HepG2 (cell line): Measurements from ENCODE around the gene OASL. TPM values are rescaled to one million over a fixed set of nuclear protein-coding genes. Genes with fewer than 3 reads are reported as not detected.

Experiments
- HNF4G ChIP-seq, 2 experiments: sonication (generic) in 1 of 2; formaldehyde crosslinking in 1 of 2; IDR thresholded peaks; 2 replicates each; pipeline versions ENCODE4 v1.4.0 to v1.6.1; 2011 to 2020; ENCODE audit warnings: borderline replicate concordance in 2 of 2, low read depth in 2 of 2, mild to moderate bottlenecking in 2 of 2, low read length in 1 of 2, missing genetic modification reagents in 1 of 2, moderate library complexity in 1 of 2
- JUND ChIP-seq: sonication (generic); formaldehyde crosslinking; IDR thresholded peaks from 2 replicates; pipeline ENCODE4 v1.8.0; 2022; ENCODE audit warnings: mild to moderate bottlenecking, missing genetic modification reagents
- ZNF772 ChIP-seq: sonication (generic); formaldehyde crosslinking; IDR thresholded peaks from 2 replicates; pipeline ENCODE4 v1.5.0; 2020; ENCODE audit warnings: mild to moderate bottlenecking, missing genetic modification reagents
- polyA plus RNA-seq, 8 experiments: library from polyadenylated mRNA; depleted of rRNA in 3 of 8; stranded (reverse) in 7 of 8; unstranded in 1 of 8; fragments of >200 nt; fragmentation: Illumina TruSeq in 4 of 8; extraction: Trizol in 4 of 8; gene quantifications; 2 replicates each; pipeline versions ENCODE4 v1.2.1 to v1.2.3, GENCODE V29; 2011 to 2016; ENCODE audit warnings: low read depth in 4 of 8, missing spikeins in 1 of 8, mixed read lengths in 1 of 8; ENCODE audit not compliant: insufficient read depth in 1 of 8
- total RNA-seq, 5 experiments: library from RNA; depleted of rRNA; stranded (reverse); fragments of >200 nt; fragmentation: Illumina TruSeq; extraction: Trizol; gene quantifications; 2 replicates each; pipeline ENCODE4 v1.2.3, GENCODE V29; 2016; ENCODE audit warnings: low read depth in 1 of 5
- TF ChIP-seq, protein P1 (sequence below): sonication (generic); formaldehyde crosslinking; IDR thresholded peaks from 2 replicates; pipeline ENCODE4 v1.4.0; 2020; ENCODE audit warnings: missing genetic modification reagents
- TF ChIP-seq, protein P2 (sequence below): IDR thresholded peaks from 2 replicates; pipeline ENCODE4 v1.6.1; 2016
- TF ChIP-seq, protein P3 (sequence below): sonication (generic); formaldehyde crosslinking; conservative IDR thresholded peaks from 2 replicates; pipeline ENCODE4 v1.8.1; 2023; ENCODE audit warnings: missing genetic modification reagents

The OASL gene
- total and polyA plus RNA-seq, 2 of the 13 experiments (the other 11 are each of a cell fraction or from before 2014, with no cell fraction given): 0.11 to 0.22 TPM

DNA sequence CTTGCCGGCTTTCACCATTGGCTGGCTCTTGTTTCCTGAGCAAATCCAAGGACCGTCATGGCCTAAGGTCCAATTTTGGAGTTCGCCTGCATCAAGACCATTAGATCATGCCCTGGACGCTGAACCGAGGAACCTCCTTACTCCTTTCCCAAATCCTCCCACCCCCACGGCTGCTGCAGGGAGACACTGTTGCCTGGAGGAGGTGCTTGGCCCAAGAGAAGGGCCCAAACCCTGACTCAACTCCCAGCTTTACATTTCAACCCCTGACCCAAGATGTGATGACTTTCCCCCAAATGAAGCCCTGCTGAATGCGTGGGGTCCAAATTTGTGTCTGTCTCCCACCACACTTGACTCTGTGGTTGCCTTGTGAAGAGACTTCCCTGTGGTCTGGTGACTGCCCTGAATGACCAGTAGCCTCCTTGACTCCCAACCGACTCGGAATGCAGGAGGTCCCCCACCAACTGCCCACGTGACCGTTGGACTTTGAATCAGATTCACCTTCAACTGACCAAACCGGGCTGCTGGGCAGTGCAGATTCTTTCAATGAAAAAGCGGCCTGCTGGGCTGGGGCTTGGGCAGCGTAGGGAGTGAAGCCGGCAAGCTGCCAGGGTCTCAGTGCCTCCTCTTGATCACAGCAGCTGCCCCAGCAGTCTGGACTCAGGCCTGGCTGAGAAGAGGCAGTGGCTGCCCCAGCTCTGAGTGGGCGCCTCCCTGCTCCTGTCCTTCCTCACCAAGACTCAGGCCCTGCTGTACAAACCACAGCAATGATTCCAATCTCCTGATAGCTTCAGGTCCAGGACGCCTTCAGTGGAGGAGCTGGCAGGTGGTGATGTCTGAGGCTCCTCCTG, 46.7 kb upstream of the OASL start (continued):
- TF ChIP-seq, protein P1, sequence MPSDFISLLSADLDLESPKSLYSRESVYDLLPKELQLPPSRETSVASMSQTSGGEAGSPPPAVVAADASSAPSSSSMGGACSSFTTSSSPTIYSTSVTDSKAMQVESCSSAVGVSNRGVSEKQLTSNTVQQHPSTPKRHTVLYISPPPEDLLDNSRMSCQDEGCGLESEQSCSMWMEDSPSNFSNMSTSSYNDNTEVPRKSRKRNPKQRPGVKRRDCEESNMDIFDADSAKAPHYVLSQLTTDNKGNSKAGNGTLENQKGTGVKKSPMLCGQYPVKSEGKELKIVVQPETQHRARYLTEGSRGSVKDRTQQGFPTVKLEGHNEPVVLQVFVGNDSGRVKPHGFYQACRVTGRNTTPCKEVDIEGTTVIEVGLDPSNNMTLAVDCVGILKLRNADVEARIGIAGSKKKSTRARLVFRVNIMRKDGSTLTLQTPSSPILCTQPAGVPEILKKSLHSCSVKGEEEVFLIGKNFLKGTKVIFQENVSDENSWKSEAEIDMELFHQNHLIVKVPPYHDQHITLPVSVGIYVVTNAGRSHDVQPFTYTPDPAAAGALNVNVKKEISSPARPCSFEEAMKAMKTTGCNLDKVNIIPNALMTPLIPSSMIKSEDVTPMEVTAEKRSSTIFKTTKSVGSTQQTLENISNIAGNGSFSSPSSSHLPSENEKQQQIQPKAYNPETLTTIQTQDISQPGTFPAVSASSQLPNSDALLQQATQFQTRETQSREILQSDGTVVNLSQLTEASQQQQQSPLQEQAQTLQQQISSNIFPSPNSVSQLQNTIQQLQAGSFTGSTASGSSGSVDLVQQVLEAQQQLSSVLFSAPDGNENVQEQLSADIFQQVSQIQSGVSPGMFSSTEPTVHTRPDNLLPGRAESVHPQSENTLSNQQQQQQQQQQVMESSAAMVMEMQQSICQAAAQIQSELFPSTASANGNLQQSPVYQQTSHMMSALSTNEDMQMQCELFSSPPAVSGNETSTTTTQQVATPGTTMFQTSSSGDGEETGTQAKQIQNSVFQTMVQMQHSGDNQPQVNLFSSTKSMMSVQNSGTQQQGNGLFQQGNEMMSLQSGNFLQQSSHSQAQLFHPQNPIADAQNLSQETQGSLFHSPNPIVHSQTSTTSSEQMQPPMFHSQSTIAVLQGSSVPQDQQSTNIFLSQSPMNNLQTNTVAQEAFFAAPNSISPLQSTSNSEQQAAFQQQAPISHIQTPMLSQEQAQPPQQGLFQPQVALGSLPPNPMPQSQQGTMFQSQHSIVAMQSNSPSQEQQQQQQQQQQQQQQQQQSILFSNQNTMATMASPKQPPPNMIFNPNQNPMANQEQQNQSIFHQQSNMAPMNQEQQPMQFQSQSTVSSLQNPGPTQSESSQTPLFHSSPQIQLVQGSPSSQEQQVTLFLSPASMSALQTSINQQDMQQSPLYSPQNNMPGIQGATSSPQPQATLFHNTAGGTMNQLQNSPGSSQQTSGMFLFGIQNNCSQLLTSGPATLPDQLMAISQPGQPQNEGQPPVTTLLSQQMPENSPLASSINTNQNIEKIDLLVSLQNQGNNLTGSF (CRISPR knock-in tag): 0 out of 2 replicates have a peak, but pooled peaks have one; percentile 23
- TF ChIP-seq, protein P2, sequence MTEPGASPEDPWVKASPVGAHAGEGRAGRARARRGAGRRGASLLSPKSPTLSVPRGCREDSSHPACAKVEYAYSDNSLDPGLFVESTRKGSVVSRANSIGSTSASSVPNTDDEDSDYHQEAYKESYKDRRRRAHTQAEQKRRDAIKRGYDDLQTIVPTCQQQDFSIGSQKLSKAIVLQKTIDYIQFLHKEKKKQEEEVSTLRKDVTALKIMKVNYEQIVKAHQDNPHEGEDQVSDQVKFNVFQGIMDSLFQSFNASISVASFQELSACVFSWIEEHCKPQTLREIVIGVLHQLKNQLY (CRISPR knock-in tag): peak; percentile 95
- TF ChIP-seq JUND (CRISPR knock-in tag) (no peak), ZNF772 (no peak), HNF4G (IDR thresholded peaks at IDR 0.05; ENCODE audit: borderline replicate concordance, low read depth, low read length) (0 out of 2 replicates have a peak, but pooled peaks have one; percentile 8), HNF4G (CRISPR knock-in tag; IDR thresholded peaks at IDR 0.05; ENCODE audit: borderline replicate concordance, low read depth) (no peak)
- TF ChIP-seq, protein P3, sequence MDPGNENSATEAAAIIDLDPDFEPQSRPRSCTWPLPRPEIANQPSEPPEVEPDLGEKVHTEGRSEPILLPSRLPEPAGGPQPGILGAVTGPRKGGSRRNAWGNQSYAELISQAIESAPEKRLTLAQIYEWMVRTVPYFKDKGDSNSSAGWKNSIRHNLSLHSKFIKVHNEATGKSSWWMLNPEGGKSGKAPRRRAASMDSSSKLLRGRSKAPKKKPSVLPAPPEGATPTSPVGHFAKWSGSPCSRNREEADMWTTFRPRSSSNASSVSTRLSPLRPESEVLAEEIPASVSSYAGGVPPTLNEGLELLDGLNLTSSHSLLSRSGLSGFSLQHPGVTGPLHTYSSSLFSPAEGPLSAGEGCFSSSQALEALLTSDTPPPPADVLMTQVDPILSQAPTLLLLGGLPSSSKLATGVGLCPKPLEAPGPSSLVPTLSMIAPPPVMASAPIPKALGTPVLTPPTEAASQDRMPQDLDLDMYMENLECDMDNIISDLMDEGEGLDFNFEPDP (CRISPR knock-in tag): no peak
